T-helper 17 cell (primary cell): ENCODE measurements around the gene NAT14. TPM values are rescaled to one million over a fixed set of nuclear protein-coding genes. Genes with fewer than 3 reads are reported as not detected.

ENCODE experiments used
- ATAC-seq: fragments of 150-1000 bp; cut with Tn5 transposase; 2 replicates; pipeline ENCODE4 v1.10.0; 2021; ENCODE audit warnings: mild to moderate bottlenecking, moderate library complexity
- DNase-seq, 3 donors: peaks; one replicate each; pipeline versions ENCODE4 v3.0.0 to v3.0.0-alpha.2; 2020 to 2021
- H3K9me3 ChIP-seq: one replicate; pipeline ENCODE4 v1.7.0; 2013; ENCODE audit warnings: low read length, mild to moderate bottlenecking; ENCODE audit not compliant: control insufficient read depth, poor library complexity, severe bottlenecking
- H3K27ac Mint-ChIP-seq: one replicate; pipeline ENCODE4 v1.8.0; 2022; ENCODE audit warnings: mild to moderate bottlenecking, moderate library complexity, mixed read lengths
- H3K27me3 Mint-ChIP-seq: one replicate; pipeline ENCODE4 v1.8.0; 2022; ENCODE audit warnings: mixed read lengths
- H3K36me3 Mint-ChIP-seq: one replicate; pipeline ENCODE4 v1.8.0; 2022; ENCODE audit warnings: low read depth, mixed read lengths
- H3K4me1 Mint-ChIP-seq: one replicate; pipeline ENCODE4 v1.8.0; 2022; ENCODE audit warnings: mild to moderate bottlenecking, mixed read lengths
- H3K4me3 Mint-ChIP-seq: one replicate; pipeline ENCODE4 v1.8.0; 2022; ENCODE audit warnings: mild to moderate bottlenecking, moderate library complexity, mixed read lengths
- total RNA-seq, 4 donors: library from RNA in 2 of 4; stranded (reverse) in 2 of 4; gene quantifications; one replicate each; pipeline ENCODE4 v1.2.3 and lab custom pipeline; 2022 to 2026

NAT14 gene
- total RNA-seq, 2 donors from 2014 or later = 9.1 to 11.9 TPM

DNA sequence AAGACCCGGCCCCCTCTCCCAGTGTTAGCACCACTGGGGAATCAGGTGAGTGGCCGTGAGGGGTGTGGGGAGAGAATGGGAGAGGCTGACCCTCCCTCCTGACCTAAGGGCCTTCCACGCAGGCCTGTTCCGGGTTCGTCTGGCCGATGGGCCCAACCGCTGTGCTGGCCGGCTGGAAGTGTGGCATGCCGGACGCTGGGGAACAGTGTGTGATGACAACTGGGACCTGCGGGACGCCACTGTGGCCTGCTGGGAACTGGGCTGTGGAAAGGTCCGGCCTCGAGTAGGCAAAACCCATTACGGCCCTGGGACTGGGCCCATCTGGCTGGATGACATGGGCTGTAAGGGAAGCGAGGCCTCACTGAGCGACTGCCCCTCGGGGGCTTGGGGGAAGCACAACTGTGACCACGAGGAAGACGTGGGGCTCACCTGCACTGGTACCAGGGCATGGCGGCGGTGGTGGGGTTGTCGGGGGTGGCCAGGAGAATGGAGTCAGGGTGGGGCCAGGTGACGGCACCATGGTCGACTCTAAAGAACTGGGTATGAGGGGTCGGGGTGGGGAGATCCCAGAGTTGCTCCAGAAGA is 15.5 kb downstream of the NAT14 start:
- DNase-seq = no peak
- no peak overlapping the region for H3K4me3 Mint-ChIP-seq
- peaks cover 3% of the 10 kb centered on the region for H3K36me3 Mint-ChIP-seq
- no peak overlapping the region for H3K27ac Mint-ChIP-seq
- no peaks in the 10 kb centered on the region for H3K27me3 Mint-ChIP-seq
- no peaks in the 10 kb centered on the region for H3K9me3 ChIP-seq
- no peak for ATAC-seq
- H3K4me1 Mint-ChIP-seq = peaks cover 19% of the 10 kb centered on the region

DNA sequence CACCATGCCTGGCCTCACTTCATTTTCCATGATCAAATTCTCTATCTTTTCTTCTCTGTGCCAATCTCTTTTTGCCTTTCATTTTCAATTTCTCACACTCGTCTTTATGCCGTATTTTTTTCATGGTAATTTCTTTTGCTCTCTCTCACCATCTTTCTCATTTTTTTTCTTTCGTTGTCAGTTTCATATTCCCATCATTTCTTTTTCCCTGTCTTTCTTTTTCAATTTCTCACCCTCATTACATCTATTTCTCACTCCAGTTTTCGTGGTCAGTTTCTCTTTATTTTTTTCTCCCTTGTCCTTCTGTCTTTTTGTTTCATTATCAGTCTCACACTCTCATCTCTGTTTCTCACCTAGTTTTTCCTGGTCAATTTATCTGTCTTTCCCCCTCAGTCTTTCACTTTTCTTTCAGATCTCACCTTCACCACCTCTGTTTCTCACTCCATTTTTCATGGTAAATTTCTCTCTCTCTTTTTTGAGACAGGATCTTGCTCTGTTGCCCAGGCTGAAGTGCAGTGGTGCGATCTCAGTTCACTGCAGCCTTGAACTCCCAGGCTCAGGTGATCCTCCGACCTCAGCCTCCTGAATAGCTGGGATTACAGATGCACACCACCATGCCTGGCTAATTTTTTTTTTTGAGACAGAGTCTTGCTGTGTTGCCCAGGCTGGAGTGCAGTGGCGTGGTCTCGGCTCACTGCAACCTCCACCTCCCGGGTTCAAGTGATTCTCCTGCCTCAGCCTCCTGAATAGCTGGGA is 17.4 kb downstream of the NAT14 start:
- H3K4me1 Mint-ChIP-seq = peaks cover 19% of the 10 kb centered on the region
- peak overlapping the region; percentile 79 for H3K27ac Mint-ChIP-seq
- H3K9me3 ChIP-seq = no peaks in the 10 kb centered on the region
- ATAC-seq = no peak
- no peak overlapping the region for H3K4me3 Mint-ChIP-seq
- DNase-seq = no peak
- peaks cover 3% of the 10 kb centered on the region for H3K36me3 Mint-ChIP-seq
- no peaks in the 10 kb centered on the region for H3K27me3 Mint-ChIP-seq

DNA sequence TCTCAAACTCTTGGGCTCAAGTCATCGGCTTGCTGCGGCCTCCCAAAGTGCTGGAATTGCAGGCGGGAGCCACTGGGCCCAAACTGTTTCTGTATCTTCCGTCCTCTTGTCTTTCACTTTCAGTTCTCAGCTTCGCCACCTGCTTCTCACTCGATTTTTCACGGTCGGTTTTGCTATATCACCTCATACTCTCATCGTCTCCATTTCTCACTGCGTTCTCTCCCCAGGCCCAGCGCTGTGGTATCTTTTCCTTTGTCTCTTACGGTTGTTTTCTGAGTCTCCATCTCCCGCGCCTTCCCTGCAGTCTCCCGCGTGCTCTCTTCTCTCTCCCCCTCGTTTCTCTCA is 18.1 kb downstream of the NAT14 start:
- Mint-ChIP-seq H3K4me1 (peaks cover 19% of the 10 kb centered on the region), H3K27me3 (peaks cover 6% of the 10 kb centered on the region), H3K27ac (peak overlapping the region; percentile 79), H3K36me3 (peaks cover 3% of the 10 kb centered on the region), H3K4me3 (peak overlapping the region; percentile 87)
- no peaks in the 10 kb centered on the region for H3K9me3 ChIP-seq
- ATAC-seq (no peak), DNase-seq (no peak)

DNA sequence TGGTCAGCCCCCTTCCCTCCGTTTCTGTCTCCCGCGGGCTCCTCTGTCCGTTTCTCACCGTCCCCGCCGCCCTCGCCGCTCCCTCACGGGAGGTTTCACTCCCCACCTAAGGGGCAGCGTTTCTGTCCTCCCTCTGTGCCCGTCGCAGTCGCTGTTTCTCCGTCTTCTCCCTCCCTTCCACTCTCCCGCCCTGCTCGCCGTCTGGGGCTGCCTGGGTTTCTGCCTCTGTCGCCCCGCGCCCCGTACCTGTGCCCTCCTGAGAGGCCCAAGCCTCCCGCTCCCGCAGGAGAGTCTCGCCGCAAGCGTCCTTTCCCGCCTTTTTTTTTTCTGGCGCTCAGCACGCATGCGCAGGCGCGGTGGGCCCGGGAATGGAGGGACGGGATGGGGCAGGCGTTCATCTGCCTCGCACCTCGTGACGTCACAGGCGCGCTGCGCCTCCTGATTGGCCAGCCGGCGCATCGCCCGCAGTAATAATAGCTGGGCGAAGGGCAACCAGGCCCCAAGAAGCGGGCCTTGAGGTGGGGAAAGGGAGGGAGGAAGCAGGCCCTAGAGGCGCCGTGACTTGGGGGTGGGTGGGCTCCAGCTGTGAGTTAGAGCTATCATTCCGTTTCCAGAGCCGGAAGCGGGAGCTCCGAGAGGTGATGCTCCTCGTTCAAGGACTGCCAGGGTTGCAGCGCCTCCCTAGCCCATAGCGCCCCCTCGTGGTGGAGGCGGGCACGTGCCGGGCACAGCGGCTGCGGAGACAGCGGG is 18.7 kb downstream of the NAT14 start:
- Mint-ChIP-seq H3K4me3 (peak overlapping the region; percentile 87), H3K4me1 (peaks cover 19% of the 10 kb centered on the region), H3K27me3 (peaks cover 7% of the 10 kb centered on the region), H3K36me3 (peaks cover 3% of the 10 kb centered on the region), H3K27ac (peak overlapping the region; percentile 79)
- DNase-seq = peak; percentile 82 to 97 (median 90)
- peak; percentile 95 for ATAC-seq
- H3K9me3 ChIP-seq = no peaks in the 10 kb centered on the region

DNA sequence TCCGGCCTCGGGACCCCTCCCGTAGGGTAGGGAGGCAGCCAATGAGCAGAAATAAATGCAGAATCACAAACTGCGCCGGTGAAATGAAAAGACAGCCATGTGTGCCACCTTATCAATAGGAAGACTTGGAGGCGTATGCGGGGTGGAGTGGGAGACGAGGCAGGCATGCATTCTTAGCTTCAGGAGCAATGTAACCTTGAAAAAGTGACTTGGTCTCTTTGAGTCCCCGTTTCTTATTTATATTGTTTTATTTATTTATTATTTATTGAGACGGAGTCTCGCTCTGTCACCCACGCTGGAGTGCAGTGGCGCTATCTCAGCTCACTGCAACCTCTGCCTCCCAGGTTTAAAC is 19.2 kb downstream of the NAT14 start:
- Mint-ChIP-seq H3K27ac (peak overlapping the region; percentile 79), H3K4me3 (peak overlapping the region; percentile 87), H3K27me3 (peaks cover 7% of the 10 kb centered on the region), H3K4me1 (peaks cover 19% of the 10 kb centered on the region), H3K36me3 (peaks cover 3% of the 10 kb centered on the region)
- ATAC-seq (no peak), DNase-seq (no peak)
- H3K9me3 ChIP-seq = no peaks in the 10 kb centered on the region

DNA sequence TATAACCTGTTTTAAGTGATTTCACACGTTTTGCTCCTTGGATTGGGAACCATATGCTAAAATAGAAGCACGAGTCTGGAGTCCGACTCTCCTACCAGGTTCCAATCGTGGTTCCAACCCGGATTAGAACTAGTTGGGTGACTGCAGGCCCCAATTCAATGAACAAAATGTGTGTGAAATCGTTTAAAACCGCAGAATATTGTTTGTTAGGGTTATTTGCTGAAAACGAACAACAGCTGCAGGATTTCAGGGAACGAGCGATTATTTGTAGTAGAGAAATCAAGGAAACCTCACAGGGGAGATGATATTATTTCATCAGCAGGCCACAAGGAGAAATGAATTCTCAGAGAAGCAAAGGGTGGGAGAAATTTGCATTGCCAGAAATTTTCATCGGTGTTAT is 20.0 kb downstream of the NAT14 start:
- DNase-seq (no peak), ATAC-seq (no peak)
- Mint-ChIP-seq H3K36me3 (peaks cover 3% of the 10 kb centered on the region), H3K4me3 (no peak overlapping the region), H3K4me1 (peaks cover 19% of the 10 kb centered on the region), H3K27ac (no peak overlapping the region), H3K27me3 (peaks cover 7% of the 10 kb centered on the region)
- H3K9me3 ChIP-seq = no peaks in the 10 kb centered on the region

DNA sequence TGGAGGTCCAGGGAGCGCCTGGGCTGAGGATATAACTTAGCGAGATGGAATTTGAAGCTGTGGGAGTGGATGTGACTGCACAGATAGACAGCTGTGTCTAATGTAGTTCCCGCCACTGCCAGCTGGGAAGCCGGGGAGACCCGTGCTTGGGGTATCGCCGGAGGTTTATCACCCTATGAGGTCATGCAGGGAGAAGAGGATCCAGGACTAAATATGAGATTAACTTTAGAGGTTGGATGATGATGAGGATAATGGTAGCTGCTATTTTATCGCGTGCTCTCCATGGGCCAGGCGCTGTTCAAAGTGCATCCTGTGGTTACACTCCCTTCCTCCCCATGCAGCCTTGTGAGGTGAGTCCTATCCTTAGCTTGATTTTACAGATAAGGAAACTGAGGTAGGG is 23.1 kb downstream of the NAT14 start:
- DNase-seq (no peak), ATAC-seq (no peak)
- Mint-ChIP-seq H3K4me3 (no peak overlapping the region), H3K27ac (no peak overlapping the region), H3K4me1 (peaks cover 9% of the 10 kb centered on the region), H3K36me3 (no peaks in the 10 kb centered on the region), H3K27me3 (peaks cover 30% of the 10 kb centered on the region)
- H3K9me3 ChIP-seq = no peaks in the 10 kb centered on the region

DNA sequence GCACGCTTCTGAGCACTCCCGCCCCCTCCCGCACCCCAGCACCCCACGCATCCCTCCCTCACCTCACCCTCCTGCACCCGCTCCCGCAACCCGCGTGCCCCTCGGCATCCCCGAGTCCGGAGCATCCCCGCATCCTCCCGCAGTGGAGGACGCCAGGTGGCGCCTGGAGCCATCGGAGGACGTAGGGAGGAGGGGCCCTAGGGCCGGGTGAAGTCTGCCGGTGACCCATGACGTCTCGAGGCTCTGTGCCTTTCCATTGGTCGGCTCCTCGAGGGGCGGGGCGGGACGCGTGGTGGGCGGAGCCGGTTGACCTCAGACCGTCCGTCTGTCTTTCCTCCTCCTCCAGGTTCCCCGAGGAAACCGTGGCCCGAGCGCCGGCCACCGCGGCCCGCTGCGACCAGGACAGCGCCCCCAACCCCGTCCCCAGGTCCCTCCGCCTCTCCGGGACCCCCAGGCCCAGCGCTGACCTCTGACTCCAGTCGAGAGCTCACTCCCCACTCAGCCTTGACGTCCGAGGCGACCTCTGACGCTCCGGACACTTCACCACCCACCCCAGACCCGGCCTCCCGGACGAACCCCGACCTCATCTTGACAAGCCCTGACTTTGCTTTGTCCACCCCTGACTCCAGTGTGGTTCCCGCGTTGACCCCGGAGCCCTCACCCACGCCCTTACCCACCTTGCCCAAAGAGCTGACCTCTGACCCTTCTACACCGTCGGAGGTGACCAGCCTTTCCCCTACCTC is 32.1 kb downstream of the NAT14 start:
- Mint-ChIP-seq H3K27ac (peak overlapping the region; percentile 41), H3K4me3 (peak overlapping the region; percentile 86), H3K27me3 (peaks cover 17% of the 10 kb centered on the region), H3K36me3 (no peaks in the 10 kb centered on the region), H3K4me1 (peaks cover 6% of the 10 kb centered on the region)
- ATAC-seq (peak; percentile 100), DNase-seq (peak; percentile 83 to 86 (median 84))
- H3K9me3 ChIP-seq = no peaks in the 10 kb centered on the region

DNA sequence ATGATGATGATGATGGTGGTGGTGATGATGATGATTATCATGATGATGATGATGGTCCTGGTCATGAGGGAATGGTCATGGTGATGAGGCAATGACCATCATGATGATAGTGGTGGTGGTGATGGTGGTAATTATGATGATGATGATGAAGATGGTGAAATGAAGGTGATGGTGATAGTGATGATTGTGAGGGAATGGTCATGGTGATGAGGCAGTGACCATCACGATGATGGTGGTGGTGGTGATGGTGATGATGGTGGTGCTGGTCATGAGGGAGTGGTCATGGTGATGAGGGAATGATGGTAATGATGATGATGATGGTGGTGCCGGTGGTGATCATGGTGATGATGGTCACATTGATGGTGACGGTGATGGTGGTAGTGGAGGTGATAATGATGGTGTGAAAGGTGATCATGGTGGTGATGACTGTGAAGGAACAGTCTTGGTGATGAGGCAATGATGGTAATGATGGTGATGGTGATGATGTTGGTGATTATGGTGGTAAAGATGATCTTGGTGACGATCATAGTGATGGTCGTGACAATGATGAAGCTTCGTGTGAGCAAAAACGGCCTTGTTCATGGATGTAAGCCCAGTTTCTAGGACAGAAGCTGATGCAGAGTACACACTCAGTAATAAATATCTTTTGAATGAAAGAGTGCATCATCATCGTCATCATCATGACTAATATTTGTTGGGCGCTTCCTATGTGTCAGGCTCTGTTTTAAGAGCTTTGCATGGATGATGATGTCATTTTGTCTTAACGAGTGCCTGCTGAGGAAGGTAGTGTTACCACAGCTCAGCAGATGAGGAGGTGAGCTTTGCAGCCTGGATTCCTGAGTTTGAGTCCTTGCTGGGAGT is 34.7 kb downstream of the NAT14 start:
- H3K9me3 ChIP-seq = no peaks in the 10 kb centered on the region
- DNase-seq (no peak), ATAC-seq (no peak)
- Mint-ChIP-seq H3K4me3 (no peak overlapping the region), H3K27me3 (no peaks in the 10 kb centered on the region), H3K4me1 (peaks cover 4% of the 10 kb centered on the region), H3K36me3 (no peaks in the 10 kb centered on the region), H3K27ac (no peak overlapping the region)

DNA sequence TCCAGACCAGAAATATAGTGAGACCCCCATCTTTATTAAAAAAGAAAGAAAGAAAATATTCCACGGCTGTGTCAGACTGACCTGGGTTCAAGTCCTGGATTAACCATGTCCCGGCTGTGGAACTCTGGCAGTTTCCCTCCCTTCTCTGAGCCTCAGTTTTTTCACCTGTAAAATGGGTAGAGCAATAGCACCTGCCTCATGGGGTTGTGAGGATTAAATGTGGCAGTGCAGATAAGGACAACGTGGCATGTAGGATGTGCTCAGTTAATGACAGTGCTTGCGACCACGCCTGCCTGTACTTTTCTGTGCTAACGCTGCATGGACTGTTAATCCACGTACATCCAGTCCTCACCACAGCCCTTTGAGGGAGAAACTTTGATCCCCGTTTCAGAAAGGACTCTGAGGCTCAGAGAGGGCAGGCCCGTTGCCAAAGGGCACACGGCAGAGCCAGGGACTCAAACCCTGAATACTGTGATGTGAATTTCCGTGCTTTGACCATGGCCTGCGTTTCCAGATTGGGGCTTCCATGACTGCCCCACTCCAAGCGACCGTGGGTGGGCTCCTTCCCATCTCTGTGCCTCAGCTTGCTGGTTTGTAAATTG is 35.8 kb downstream of the NAT14 start:
- Mint-ChIP-seq H3K4me1 (peaks cover 4% of the 10 kb centered on the region), H3K36me3 (no peaks in the 10 kb centered on the region), H3K27me3 (no peaks in the 10 kb centered on the region), H3K27ac (no peak overlapping the region), H3K4me3 (no peak overlapping the region)
- no peak for DNase-seq
- no peak for ATAC-seq
- no peaks in the 10 kb centered on the region for H3K9me3 ChIP-seq

DNA sequence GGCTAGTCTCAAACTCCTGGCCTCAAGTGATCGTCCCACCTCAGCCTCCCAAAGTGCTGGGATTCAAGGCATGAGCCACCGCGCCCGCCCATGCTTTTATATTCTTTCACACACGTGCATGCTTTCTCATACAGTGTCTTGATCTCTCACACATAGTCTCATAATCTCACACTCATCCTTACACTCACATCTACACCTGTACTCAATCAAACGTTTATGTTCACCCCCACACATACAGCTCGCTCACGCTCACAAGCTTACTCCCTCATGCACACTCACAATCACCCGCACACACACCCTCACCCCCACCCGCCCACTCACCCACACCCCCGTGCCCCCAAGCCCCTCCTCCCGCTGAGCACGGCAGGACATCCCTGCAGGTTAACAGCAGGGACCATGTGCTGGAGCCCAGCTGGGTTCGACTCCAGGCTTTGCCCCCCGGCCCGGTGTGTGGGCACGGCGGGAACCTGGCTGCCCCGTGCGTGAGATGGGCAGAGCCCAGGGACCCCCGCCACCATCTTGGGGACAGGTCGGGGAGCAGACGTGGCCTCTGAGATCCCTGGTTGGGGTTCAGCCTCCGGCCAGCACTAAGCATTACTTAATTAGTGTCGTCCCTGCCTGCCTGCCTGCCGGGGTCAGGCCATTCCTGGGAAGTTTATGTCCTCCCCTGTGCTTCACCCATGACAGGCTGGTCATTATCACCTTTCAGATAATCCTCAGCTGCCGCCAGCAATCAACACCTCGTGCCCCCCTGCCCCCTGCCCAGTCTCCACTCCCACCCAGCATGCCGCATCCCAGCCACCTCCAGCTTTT is 40.5 kb downstream of the NAT14 start:
- DNase-seq (no peak), ATAC-seq (no peak)
- no peaks in the 10 kb centered on the region for H3K4me1 Mint-ChIP-seq
- no peak overlapping the region for H3K27ac Mint-ChIP-seq
- no peaks in the 10 kb centered on the region for H3K27me3 Mint-ChIP-seq
- H3K4me3 Mint-ChIP-seq = no peak overlapping the region
- H3K9me3 ChIP-seq = no peaks in the 10 kb centered on the region
- H3K36me3 Mint-ChIP-seq = no peaks in the 10 kb centered on the region
